K562 (cell line): ENCODE measurements around the gene CNOT1. TPM values are rescaled to one million over a fixed set of nuclear protein-coding genes. Genes with fewer than 3 reads are reported as not detected.

ENCODE experiments used
- ATAC-seq: fragments of 200-7000 bp; cut with Tn5 transposase; 3 replicates; pipeline ENCODE4 v1.9.1; 2020; ENCODE audit warnings: moderate library complexity
- BruUV-seq: library from RNA; stranded (reverse); fragments of 400-500 nt; replicated peaks from 2 replicates; lab custom pipeline; 2021; lab: Mats Ljungman, UMichigan
- CTCF ChIA-PET: fragments of 300-600 bp; formaldehyde crosslinking; extraction: SDS; loops from one replicate; lab custom pipeline; 2021; ENCODE audit warnings: low intra/inter-chr PET ratio; lab: Yijun Ruan, JAX
- POLR2A ChIA-PET: fragments of 300-600, 350-650 bp; sonication (Branson Sonifier 250); formaldehyde crosslinking; extraction: SDS; loops from one replicate; lab custom pipeline; 2021; ENCODE audit warnings: antibody characterized with exemption, inconsistent platforms; lab: Yijun Ruan, JAX
- DNase-seq, 4 experiments: peaks; one replicate each; pipeline versions ENCODE4 v3.0.0 to v3.0.0-alpha.2; 2011 to 2018; ENCODE audit warnings: low spot score in 3 of 4, mixed read lengths in 3 of 4; ENCODE audit errors: extremely low read depth in 1 of 4
- FAIRE-seq: peaks from 2 replicates; lab custom pipeline; 2011; peaks lifted over from hg19 to GRCh38; lab: Jason Lieb, UNC
- H2AFZ ChIP-seq: 2 replicates; pipeline ENCODE4 v1.6.0; 2011; ENCODE audit warnings: low read depth, low read length, control low read depth, inconsistent platforms
- H3K27ac ChIP-seq: fragments of 200-600 bp; 3 replicates; pipeline ENCODE4 v1.8.0; 2011; ENCODE audit warnings: low read depth, mild to moderate bottlenecking, control low read depth, inconsistent platforms, low read length, moderate library complexity, mixed read lengths; ENCODE audit errors: extremely low read depth
- H3K27me3 ChIP-seq, 2 experiments: fragments of 300-600 bp in 1 of 2; 2 replicates in 1 of 2; 3 replicates in 1 of 2; pipeline versions ENCODE4 v1.6.0 to v1.8.0; 2011; ENCODE audit warnings: inconsistent platforms in 2 of 2, low read length in 2 of 2, mild to moderate bottlenecking in 1 of 2, mixed read lengths in 1 of 2, moderate library complexity in 1 of 2; ENCODE audit not compliant: control insufficient read depth in 2 of 2, insufficient read depth in 2 of 2
- H3K36me3 ChIP-seq: fragments of 300-600 bp; 3 replicates; pipeline ENCODE4 v1.8.0; 2011; ENCODE audit warnings: mild to moderate bottlenecking, low read length, inconsistent platforms; ENCODE audit not compliant: control insufficient read depth, insufficient read depth
- H3K4me1 ChIP-seq, 2 experiments: fragments of 200-600 bp in 1 of 2; replicated peaks in 1 of 2; 2 replicates in 1 of 2; 3 replicates in 1 of 2; pipeline versions ENCODE4 v1.5.1 to v1.8.0; 2011; ENCODE audit warnings: inconsistent platforms in 2 of 2, low read length in 2 of 2, mild to moderate bottlenecking in 1 of 2, mixed read lengths in 1 of 2, moderate library complexity in 1 of 2; ENCODE audit not compliant: control insufficient read depth in 2 of 2, insufficient read depth in 2 of 2
- H3K4me2 ChIP-seq: 2 replicates; pipeline ENCODE4 v1.6.1; 2011; ENCODE audit warnings: low read length, control low read depth, inconsistent platforms, mixed read lengths; ENCODE audit not compliant: insufficient read depth
- H3K4me3 ChIP-seq: fragments of 200-600 bp; sonication (generic), shearing (Covaris generic); 2 replicates; pipeline ENCODE4 v1.5.1; 2016; ENCODE audit warnings: control low read depth, inconsistent platforms
- H3K79me2 ChIP-seq: fragments of 200-600 bp; 3 replicates; pipeline ENCODE4 v1.8.0; 2011; ENCODE audit warnings: low read length, inconsistent platforms; ENCODE audit not compliant: control insufficient read depth, insufficient read depth
- H3K9ac ChIP-seq, 2 experiments: 2 replicates each; pipeline versions ENCODE4 v1.6.0 to v1.6.1; 2011; ENCODE audit warnings: low read depth in 2 of 2, low read length in 2 of 2, control low read depth in 1 of 2, inconsistent platforms in 1 of 2, mild to moderate bottlenecking in 1 of 2, mixed read lengths in 1 of 2; ENCODE audit not compliant: insufficient read depth in 1 of 2
- H3K9me1 ChIP-seq: one replicate; pipeline ENCODE4 v1.6.0; 2011; ENCODE audit warnings: inconsistent platforms, mild to moderate bottlenecking, low read length, moderate library complexity; ENCODE audit not compliant: control insufficient read depth, insufficient read depth
- H3K9me3 ChIP-seq: replicated peaks from 2 replicates; pipeline ENCODE4 v1.5.1; 2011; ENCODE audit warnings: low read depth, low read length, inconsistent platforms; ENCODE audit not compliant: control insufficient read depth, insufficient read depth
- H4K20me1 ChIP-seq: replicated peaks from 2 replicates; pipeline ENCODE4 v1.6.1; 2011; ENCODE audit warnings: low read length, inconsistent platforms, mixed read lengths; ENCODE audit not compliant: control insufficient read depth, insufficient read depth
- JUN ChIP-seq, 2 experiments: sonication (generic) in 1 of 2; formaldehyde crosslinking in 1 of 2; IDR thresholded peaks; 2 replicates each; pipeline versions ENCODE4 v1.6.1 to v1.8.0; 2012 to 2022; ENCODE audit warnings: borderline replicate concordance in 2 of 2, mild to moderate bottlenecking in 2 of 2, improper control_type of control experiment in 1 of 2, low read depth in 1 of 2, low read length in 1 of 2, missing genetic modification reagents in 1 of 2
- POLR2G ChIP-seq: fragments of 200-400 bp; formaldehyde crosslinking; IDR thresholded peaks from 2 replicates; pipeline ENCODE4 v1.6.1; 2017; ENCODE audit warnings: low read depth, mild to moderate bottlenecking, antibody characterized with exemption, low read length, moderate library complexity
- WGBS: fragments of 100-300 bp; shearing (Covaris generic); methylation state at CpG from one replicate; pipeline ENCODE4 v1.1.6; 2016; ENCODE audit warnings: low coverage, mixed read lengths; ENCODE audit not compliant: insufficient coverage; ENCODE audit errors: missing lambda C conversion rate; 5-methylcytosine and 5-hydroxymethylcytosine counted together
- in situ Hi-C: fragments of 300-500 bp; cut with MboI; formaldehyde crosslinking; loops from 4 replicates; pipeline ENCODE4 v1.15.0; 2018; ENCODE audit warnings: inconsistent platforms, mixed read lengths
- intact Hi-C: fragments of 100-400 bp; cut with micrococcal nuclease; formaldehyde crosslinking; loops from 2 replicates; pipeline ENCODE4 v1.14.2; 2022
- polyA plus RNA-seq, 8 experiments: library from polyadenylated mRNA; depleted of rRNA in 4 of 8; stranded (reverse) in 5 of 8; unstranded in 3 of 8; fragments of >200 nt; fragmentation: Nextera tagmentation in 2 of 8; fragmentation: Illumina TruSeq in 1 of 8; extraction: Ambion mirVana in 2 of 8; extraction: Trizol in 1 of 8; gene quantifications; 2 replicates each; pipeline versions ENCODE4 v1.2.1 to v1.2.3, GENCODE V29; 2011 to 2014; ENCODE audit warnings: inconsistent platforms in 1 of 8, missing spikeins in 1 of 8
- total RNA-seq, 7 experiments: library from RNA; depleted of rRNA in 6 of 7; stranded (reverse); fragments of >200 nt in 6 of 7; fragmentation: Illumina TruSeq in 2 of 7; extraction: Trizol in 2 of 7; gene quantifications; 2 replicates each; pipeline versions ENCODE4 v1.2.1 to v1.2.3, GENCODE V29; 2011 to 2021; ENCODE audit warnings: low replicate concordance in 1 of 7
- TF ChIP-seq, protein P1 (sequence below): fragments of 450-650 bp; IDR thresholded peaks from 2 replicates; pipeline ENCODE4 v1.6.1; 2017; ENCODE audit warnings: mild to moderate bottlenecking, moderate library complexity

CNOT1 gene
- total and polyA plus RNA-seq, 9 of the 15 experiments (the other 6 are each of a cell fraction or from before 2014, with no cell fraction given) = 110 to 270 (median 220) TPM

DNA sequence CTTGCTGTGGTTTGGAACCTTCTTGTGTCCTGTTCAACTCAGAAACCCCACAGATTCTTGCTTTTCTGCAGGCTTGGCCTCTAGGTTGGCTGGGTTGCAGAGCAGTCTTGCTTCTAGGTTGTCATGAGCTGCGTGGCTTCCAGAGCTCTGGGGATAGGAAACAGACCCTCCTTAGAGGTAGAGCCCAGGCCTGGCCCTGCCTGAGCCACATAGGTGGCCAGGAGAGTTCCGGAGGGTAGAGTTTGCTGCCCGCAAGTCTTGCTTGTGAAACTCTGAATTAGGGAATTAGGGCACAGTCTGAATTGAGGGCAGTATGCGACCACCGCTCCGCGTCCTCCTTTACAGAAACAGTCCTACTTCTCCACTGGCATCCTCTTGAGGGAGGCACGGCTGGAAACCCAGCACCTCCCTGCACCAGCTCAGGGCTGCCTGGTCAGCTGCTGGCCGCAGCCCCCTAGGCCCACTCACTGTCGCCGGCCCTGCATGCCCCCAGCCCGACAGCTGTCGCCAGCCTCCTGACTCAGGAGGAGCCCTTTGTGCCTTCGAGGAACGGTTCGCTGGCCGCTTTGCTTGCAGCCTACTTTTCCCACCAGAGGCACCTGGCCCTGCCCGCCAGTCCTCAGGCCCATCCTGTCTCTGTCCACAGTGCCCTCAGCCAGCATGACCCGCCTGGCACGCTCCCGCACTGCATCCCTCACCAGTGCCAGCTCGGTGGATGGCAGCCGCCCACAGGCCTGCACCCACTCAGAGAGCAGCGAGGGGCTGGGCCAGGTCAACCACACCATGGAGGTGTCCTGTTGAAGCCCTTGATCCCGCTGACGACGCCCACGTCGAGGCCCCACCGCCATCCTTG, 118.6 kb downstream of the CNOT1 start:
- BruUV-seq = no TSS peak
- FAIRE-seq = no peak
- no peaks in the 10 kb centered on the region for H3K27me3 ChIP-seq
- H3K4me2 ChIP-seq = no peak overlapping the region
- H3K9me3 ChIP-seq = no peaks in the 10 kb centered on the region
- intact Hi-C loops (no loop called here), in situ Hi-C loops (no loop called here)
- H3K4me3 ChIP-seq = no peak overlapping the region
- TF ChIP-seq, protein P1, sequence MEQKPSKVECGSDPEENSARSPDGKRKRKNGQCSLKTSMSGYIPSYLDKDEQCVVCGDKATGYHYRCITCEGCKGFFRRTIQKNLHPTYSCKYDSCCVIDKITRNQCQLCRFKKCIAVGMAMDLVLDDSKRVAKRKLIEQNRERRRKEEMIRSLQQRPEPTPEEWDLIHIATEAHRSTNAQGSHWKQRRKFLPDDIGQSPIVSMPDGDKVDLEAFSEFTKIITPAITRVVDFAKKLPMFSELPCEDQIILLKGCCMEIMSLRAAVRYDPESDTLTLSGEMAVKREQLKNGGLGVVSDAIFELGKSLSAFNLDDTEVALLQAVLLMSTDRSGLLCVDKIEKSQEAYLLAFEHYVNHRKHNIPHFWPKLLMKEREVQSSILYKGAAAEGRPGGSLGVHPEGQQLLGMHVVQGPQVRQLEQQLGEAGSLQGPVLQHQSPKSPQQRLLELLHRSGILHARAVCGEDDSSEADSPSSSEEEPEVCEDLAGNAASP = no peak
- no peak for TF ChIP-seq JUN (IDR thresholded peaks at IDR 0.05; ENCODE audit: borderline replicate concordance, low read depth, low read length)
- no peak for TF ChIP-seq JUN (CRISPR knock-in tag; IDR thresholded peaks at IDR 0.05; ENCODE audit: borderline replicate concordance)
- peak; percentile 56 for TF ChIP-seq POLR2G
- no peak overlapping the region for H3K27ac ChIP-seq
- no peaks in the 10 kb centered on the region; the same call in 1 of the 2 replicates for H4K20me1 ChIP-seq
- H3K79me2 ChIP-seq = peaks cover 20% of the 10 kb centered on the region
- POLR2A ChIA-PET = no interaction called here
- peaks cover 0 to 47% of the 10 kb centered on the region in 2 experiments; a peak in 3 of 5 replicates for H3K4me1 ChIP-seq
- H3K36me3 ChIP-seq = no peaks in the 10 kb centered on the region
- no peak for DNase-seq
- no peaks in the 10 kb centered on the region for H3K9me1 ChIP-seq
- peak overlapping the region in 1 of 2 experiments; percentile 50; a peak in 2 of 4 replicates for H3K9ac ChIP-seq
- ATAC-seq = no peak
- 63% methylated on average over 22 of the region's 30 CpGs for WGBS
- no peak overlapping the region for H2AFZ ChIP-seq
- CTCF ChIA-PET = interaction anchor here (0.6 to 2.5 kb wide), 3 partner anchors 127 to 150 kb away, joined by 3 to 15 read pairs (median 8); no protein-coding TSS in a partner anchor
